Stimulated activated CD4-positive, alpha-beta T cell treated with anti-CD3 and anti-CD28 coated beads, Interleukin-4, amount 100 ng/mL, for 48 hours (primary cell): Measurements from ENCODE around the gene LZTR1.
A peak's percentile ranks its signal among the peaks of the same experiment; 100 is the strongest.
"Not testable (repeated sequence)": the region's sequence is repeated elsewhere in the genome, so short reads cannot be mapped to it uniquely, and the experiment has no call there.

Experiments
- DNase-seq, 2 donors: peaks; one replicate each; pipeline ENCODE4 v3.0.0-alpha.2; 2020; ENCODE audit warnings: low read depth in 2 of 2

LZTR1 gene

DNA sequence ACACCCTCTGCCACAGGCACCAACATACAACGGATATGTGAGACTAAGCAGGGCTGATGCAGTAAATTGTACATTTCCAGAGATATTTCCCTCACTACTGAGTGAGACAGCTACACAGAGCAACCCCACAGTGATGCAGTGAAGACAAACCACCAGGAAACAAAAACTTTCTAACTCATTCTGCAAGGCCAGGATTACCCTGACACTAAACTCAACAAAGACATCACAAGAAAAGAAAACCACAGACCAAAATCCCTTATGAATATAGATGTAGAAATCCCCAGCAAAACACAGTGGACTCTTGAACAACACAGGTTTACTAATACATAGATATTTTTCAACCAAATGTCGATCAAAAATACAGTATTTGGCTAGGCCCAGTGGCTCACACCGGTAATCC lies 51.8 kb downstream of the LZTR1 start:
- no peak for DNase-seq

DNA sequence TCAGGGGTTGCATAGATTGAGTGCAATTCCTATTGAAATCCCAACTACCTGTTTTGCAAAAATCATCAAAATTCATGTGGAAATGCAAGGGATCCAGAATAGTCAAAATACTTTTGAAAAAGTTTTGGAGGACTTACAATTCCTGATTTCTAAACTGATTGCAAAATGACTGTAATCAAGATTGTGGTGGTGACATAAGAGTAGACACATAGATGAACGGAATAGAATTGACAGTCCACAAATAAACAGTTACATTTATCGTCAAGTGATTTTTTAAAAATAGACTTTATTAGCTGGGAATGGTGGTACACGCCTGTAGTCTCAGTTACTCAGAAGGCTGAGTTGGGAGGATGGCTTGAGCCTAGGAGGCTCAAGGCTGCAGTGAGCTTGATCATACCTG lies 52.9 kb downstream of the LZTR1 start:
- no peak for DNase-seq

GRCh38 chr22:21038405-21038804 lies 56.3 kb downstream of the LZTR1 start:
- no peak for DNase-seq

- not testable (repeated sequence) for DNase-seq
Observed at GRCh38 chr22:21039158-21039557, 57.1 kb downstream of the LZTR1 start.

DNA sequence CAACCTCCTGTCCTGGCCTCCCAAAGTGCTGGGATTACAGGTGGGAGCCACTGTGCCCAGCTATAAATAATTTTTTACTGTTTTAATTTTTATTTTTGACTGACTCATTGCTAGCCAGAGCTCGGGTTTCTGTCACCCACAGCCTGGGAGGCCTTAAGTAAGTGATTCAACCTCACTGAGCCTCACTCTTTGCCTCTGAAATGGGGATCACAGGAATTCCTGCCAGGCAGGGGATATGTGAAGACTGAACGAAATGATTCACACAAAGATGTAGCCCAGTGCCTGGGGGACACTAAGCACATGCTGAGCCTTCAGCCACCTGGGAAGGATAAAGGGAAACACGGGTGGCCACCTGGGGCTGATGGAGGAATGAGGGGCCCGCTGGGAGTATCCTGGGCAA lies 59.8 kb downstream of the LZTR1 start:
- no peak for DNase-seq

DNA sequence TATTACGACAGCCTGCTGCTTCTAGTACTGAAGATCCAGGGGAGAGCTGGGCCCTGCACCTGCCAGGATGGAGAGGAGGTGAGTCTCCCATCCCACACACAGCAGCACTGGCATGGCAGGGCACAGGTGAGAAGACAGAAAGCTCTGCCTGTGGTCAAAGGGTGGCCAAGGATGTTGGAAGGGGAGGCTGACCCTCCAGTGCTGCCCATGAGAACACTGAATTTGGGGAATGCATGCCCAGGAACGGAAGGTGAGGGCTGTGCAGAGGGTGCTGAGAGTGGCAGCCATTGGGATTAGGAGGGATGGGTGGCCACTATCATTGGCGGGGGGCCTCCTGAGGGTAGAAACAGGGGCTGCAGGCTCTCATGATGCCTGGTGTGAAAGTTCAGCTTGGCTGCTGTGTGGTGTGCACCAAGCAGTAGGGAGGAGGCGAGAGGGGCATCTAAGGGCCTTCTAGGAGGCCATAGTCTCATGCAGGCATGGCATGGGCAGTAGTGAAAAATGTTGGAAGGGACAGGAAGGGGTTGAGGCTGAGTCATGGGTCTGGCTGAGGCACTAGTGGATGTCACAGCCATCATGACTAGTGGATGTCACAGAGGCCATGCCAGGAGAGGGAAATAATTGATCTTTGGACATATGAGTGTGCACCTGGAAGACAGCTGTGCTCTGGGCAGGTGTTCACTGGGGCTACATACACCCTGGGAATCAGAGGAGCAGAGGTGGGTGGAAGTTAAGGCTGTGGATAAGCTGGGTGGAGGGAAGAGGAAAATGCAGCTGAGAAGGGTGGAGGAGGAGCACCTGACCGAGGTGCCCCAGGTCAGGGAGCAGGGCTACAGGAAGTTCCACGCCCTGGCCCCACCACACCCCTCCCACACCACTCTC lies 61.1 kb downstream of the LZTR1 start:
- no peak for DNase-seq

DNA sequence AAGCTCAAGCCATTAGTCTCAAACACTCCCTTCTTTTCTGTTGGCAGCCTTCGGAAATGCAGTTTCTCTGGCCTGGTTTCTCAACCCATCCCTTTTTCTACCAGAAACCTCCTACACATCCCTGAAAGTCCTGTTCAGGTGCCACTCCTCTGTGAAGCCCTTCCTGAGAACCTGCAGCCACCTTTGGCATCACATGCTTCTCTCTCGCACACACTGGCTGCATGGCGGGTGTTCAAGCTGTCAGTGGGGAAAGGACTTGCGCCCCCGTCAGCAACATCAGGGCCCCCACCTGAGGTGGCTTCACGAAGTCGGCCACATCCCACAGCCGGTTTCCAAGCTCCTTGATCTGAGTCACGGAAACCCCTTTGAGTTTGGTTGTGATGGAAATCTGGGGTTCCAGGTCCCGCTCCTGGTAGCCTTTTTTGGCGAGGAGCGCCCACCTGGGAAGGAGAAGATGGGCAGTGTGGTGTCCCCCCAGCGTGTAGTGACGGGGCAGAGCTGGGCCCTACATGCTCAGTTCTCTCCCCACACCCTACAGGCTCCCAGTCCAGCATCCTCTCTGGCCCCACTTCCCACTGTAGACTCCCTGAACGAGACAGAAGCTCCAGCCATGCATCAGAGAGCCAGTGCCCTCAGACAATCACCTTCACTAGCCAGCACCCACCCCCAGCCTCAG lies 61.9 kb downstream of the LZTR1 start:
- DNase-seq: no peak

- no peak for DNase-seq
Observed at GRCh38 chr22:21044931-21045584, 63.0 kb downstream of the LZTR1 start.

DNA sequence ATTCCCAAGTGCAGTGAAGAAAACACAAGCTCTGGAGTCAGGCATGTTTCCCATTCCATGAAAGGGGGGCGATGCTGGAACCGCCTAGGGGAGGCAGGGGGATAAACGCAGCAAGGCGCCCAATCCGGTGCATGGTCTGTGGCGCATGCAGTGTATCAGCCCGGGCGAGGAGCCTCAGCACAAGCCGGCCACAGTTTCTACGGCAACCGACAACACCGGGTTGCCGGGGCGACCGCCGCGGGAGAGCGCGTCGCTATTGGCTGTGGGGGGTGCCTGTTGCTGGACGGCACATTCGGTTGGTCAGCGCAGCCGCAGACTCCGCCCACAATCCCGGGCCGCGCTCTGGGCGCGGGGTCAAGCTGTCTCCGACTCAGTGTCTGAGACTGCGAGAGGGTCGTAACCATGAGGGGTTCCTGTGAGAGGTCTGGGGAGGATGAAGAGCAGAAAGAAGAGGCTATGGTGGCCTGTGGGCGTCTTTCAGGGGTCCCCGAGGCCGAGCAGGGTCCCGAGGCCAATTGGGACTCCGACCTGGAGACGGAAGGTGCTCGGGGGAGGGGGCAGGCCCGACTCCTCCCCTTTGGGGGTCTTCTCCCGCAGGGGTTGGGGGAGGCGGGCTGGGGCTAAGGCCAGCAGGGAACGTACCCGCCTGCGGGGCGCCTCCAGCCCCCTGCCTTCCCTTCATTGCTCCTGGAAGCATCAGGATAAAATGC lies 63.6 kb downstream of the LZTR1 start, which contains the start of gene LRRC74B:
LRRC74B (plus strand) TSS at position 362 of the 710 bp plus-strand sequence; CDS start at position 403, 41 bp downstream.
- DNase-seq: peak; percentile 69 to 72

- no peak for DNase-seq
Observed at GRCh38 chr22:21047035-21047661, 65.1 kb downstream of the LZTR1 start.

DNA sequence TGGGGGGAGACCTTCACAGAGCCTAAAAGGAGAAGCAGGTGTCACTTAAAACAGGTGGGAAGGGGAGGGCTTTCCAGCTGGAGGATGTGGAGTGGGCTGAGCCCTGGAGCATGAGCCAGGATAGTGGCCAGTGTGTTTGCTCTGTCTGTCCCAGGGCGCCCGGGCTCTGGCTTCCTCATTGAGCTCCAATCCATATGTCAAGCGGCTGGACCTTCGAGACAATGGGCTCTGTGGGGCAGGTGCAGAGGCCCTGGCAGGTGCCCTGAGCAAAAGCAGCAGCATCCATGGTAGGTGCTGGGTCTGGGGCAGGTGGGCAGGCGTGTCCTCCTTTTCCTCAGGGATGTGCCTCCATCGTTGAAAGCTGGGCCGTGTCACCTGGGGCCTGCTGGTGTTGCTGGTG lies 65.6 kb downstream of the LZTR1 start:
- DNase-seq: no peak

- DNase-seq: not testable (repeated sequence)
Observed at GRCh38 chr22:21048448-21048847, 66.4 kb downstream of the LZTR1 start.
